Skin epidermis (tissue), 12 donors: Measurements from ENCODE around the gene PCGF3.
"Not testable (repeated sequence)": the region's sequence is repeated elsewhere in the genome, so short reads cannot be mapped to it uniquely, and the experiment has no call there.

ENCODE experiments used
- H3K27ac ChIP-seq, 21 experiments: fragments of 200-600 bp; sonication (generic) in 11 of 21; one replicate each; pipeline ENCODE4 v1.5.0; 2020; ENCODE audit warnings: mild to moderate bottlenecking in 3 of 21, inconsistent platforms in 2 of 21, moderate library complexity in 2 of 21
- H3K4me3 ChIP-seq, 7 experiments: fragments of 200-600 bp; sonication (generic) in 2 of 7; one replicate each; pipeline ENCODE4 v1.5.0; 2020; ENCODE audit warnings: inconsistent platforms in 2 of 7, mild to moderate bottlenecking in 2 of 7, moderate library complexity in 1 of 7

The PCGF3 gene

GRCh38 chr4:752196-752861 lies 46.7 kb downstream of the PCGF3 start:
- H3K4me3 ChIP-seq, result no peak overlapping the region

GRCh38 chr4:753186-753585 lies 47.6 kb downstream of the PCGF3 start:
- not testable (repeated sequence) for H3K4me3 ChIP-seq, H3K27ac ChIP-seq

More at GRCh38 chr4:752196-752861, 46.7 kb downstream of the PCGF3 start:
- H3K27ac ChIP-seq, result no peak overlapping the region

- H3K4me3 ChIP-seq, result no peak overlapping the region
- H3K27ac ChIP-seq, result no peak overlapping the region
Observed at GRCh38 chr4:754221-755120, 48.8 kb downstream of the PCGF3 start.

GRCh38 chr4:757111-757510 lies 51.5 kb downstream of the PCGF3 start:
- H3K27ac ChIP-seq, result no peak overlapping the region

GRCh38 chr4:759810-760209 lies 54.2 kb downstream of the PCGF3 start:
- H3K27ac ChIP-seq, H3K4me3 ChIP-seq: not testable (repeated sequence)

More at GRCh38 chr4:757111-757510, 51.5 kb downstream of the PCGF3 start:
- no peak overlapping the region for H3K4me3 ChIP-seq

GRCh38 chr4:760616-761015 lies 55.0 kb downstream of the PCGF3 start:
- no peak overlapping the region for H3K4me3 ChIP-seq
- no peak overlapping the region for H3K27ac ChIP-seq

GRCh38 chr4:761086-761485 lies 55.5 kb downstream of the PCGF3 start:
- no peak overlapping the region for H3K27ac ChIP-seq
- no peak overlapping the region for H3K4me3 ChIP-seq

GRCh38 chr4:761739-762138 lies 56.1 kb downstream of the PCGF3 start:
- no peak overlapping the region for H3K4me3 ChIP-seq
- H3K27ac ChIP-seq, result no peak overlapping the region

GRCh38 chr4:762211-763190 lies 56.9 kb downstream of the PCGF3 start:
- H3K27ac ChIP-seq, result no peak overlapping the region

GRCh38 chr4:763191-763810 lies 57.7 kb downstream of the PCGF3 start:
- Histone ChIP-seq H3K4me3 (no peak overlapping the region), H3K27ac (no peak overlapping the region)

More at GRCh38 chr4:762211-763190, 56.9 kb downstream of the PCGF3 start:
- no peak overlapping the region for H3K4me3 ChIP-seq

- Histone ChIP-seq H3K4me3 (no peak overlapping the region), H3K27ac (no peak overlapping the region)
Observed at GRCh38 chr4:763922-764321, 58.3 kb downstream of the PCGF3 start.

GRCh38 chr4:764405-765169 lies 59.0 kb downstream of the PCGF3 start:
- H3K27ac ChIP-seq, result no peak overlapping the region

GRCh38 chr4:766152-766515 lies 60.5 kb downstream of the PCGF3 start:
- peak overlapping the region in 1 of 21 experiments; percentile 25 for H3K27ac ChIP-seq

More at GRCh38 chr4:764405-765169, 59.0 kb downstream of the PCGF3 start:
- no peak overlapping the region for H3K4me3 ChIP-seq

GRCh38 chr4:766559-767283 lies 61.1 kb downstream of the PCGF3 start:
- no peak overlapping the region for H3K4me3 ChIP-seq

More at GRCh38 chr4:766152-766515, 60.5 kb downstream of the PCGF3 start:
- H3K4me3 ChIP-seq, result no peak overlapping the region

GRCh38 chr4:768076-768475 lies 62.4 kb downstream of the PCGF3 start:
- no peak overlapping the region for H3K4me3 ChIP-seq
- no peak overlapping the region for H3K27ac ChIP-seq

More at GRCh38 chr4:766559-767283, 61.1 kb downstream of the PCGF3 start:
- no peak overlapping the region for H3K27ac ChIP-seq

- H3K27ac ChIP-seq, result no peak overlapping the region
- no peak overlapping the region for H3K4me3 ChIP-seq
Observed at GRCh38 chr4:768995-769394, 63.4 kb downstream of the PCGF3 start.

- Histone ChIP-seq H3K4me3 (no peak overlapping the region), H3K27ac (no peak overlapping the region)
Observed at GRCh38 chr4:769511-769910, 63.9 kb downstream of the PCGF3 start.

- Histone ChIP-seq H3K27ac (no peak overlapping the region), H3K4me3 (no peak overlapping the region)
Observed at GRCh38 chr4:770022-770421, 64.4 kb downstream of the PCGF3 start.
